ENCODE data around the gene ETV5.
"Not testable (repeated sequence)": the region's sequence is repeated elsewhere in the genome, so short reads cannot be mapped to it uniquely, and the experiment has no call there.

The ETV5 gene

GRCh38 chr3:186022931-186023330 lies 86.0 kb downstream of the ETV5 start:
- no peak for DNase-seq (ENCODE audit: low spot score)

DNA sequence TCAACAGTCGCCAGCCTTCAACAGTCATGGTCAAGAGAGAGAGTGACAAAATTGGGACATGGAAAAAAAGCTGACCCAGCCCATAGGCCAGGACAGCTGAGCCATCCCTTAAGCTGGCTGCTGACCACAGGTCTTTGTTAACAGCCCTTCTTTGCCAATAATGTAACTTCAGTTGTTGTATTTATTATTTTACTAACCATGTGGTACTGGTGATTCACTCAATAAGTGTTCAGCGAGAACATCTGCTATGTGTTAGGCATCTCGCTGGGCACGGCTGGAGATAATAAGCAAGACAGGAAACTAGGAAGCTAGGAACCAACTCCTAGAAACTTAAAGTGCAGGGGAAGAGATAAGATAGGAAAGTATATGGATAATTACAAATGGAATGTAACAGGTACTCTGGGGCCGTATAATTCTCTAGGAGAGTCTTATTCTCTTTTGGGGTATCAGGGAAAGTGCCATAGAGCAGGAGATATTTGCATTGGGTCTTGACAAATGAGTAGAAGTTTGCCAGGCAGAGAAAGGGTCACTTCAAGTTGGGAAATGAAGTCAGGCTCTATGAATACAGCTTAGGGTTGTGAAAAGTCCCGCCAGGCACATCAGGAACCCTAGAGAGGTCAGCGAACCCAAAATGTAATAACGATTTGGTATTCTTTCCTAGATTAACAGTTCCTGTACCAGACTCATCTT lies 87.1 kb downstream of the ETV5 start:
- no peak for DNase-seq (ENCODE audit: low spot score)

- DNase-seq (ENCODE audit: low spot score): not testable (repeated sequence)
Measured at GRCh38 chr3:186021250-186021649, 87.6 kb downstream of the ETV5 start.

DNA sequence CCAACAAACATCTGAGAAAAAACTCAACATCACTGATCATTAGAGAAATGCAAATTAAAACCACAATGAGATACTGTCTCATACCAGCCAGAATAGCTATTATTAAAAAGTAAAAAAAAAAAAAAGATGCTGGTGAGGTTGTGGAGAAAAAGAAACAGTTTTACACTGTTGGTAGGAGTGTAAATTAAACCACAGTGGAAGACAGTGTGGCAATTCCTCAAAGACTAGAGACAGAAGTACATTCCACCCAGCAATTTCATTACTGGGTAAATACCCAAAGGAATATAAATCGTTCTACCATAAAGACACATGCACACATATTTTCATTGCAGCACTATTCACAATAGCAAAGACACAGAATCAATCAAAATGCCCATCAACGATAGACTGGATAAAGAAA lies 89.6 kb downstream of the ETV5 start:
- DNase-seq (ENCODE audit: low spot score): not testable (repeated sequence)

- no peak for DNase-seq (ENCODE audit: low spot score)
Measured at GRCh38 chr3:186014866-186015265, 94.0 kb downstream of the ETV5 start.

GRCh38 chr3:186013312-186013711 lies 95.6 kb downstream of the ETV5 start:
- DNase-seq (ENCODE audit: low spot score): no peak

DNA sequence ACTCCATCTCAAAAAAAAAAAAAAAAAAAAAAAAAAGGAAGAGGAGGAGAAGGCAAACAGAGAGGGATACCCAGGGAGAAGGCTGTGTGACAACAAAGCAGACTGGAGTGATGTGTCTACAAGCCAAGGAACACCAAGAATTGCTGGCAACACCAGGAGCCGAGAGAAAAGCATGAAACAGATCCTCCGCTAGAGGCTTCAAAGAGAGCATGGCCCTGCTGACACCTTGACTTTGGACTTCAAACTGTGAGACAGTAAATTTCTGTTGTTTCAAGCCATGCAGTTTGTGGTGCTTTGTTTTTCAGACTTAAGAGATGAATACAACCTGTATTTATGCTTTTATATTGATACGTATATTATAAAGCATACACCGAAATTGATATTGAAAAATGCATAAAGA lies 96.8 kb downstream of the ETV5 start:
- DNase-seq (ENCODE audit: low spot score): no peak

- no peak for DNase-seq (ENCODE audit: low spot score)
Measured at GRCh38 chr3:186004671-186005070, 104.2 kb downstream of the ETV5 start.

DNA sequence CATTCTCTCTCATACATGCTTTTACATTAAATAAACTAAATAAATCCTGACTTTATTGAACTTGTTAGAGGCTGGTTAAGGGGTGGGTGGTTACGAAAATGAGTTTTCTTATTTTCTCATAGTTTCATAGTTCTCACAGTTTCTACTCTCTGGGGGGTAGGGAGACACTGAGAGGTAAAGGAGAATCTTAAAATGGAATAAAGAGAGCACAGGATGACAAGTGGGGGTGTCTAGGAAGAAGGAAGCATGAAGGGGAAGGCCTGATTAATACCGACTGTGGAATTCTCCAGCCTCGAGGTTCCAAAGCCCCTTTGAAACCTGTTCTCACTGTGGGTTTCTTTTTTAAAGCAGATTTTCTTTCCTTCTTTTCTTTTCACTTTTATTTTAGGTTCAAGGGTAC lies 104.7 kb downstream of the ETV5 start:
- DNase-seq (ENCODE audit: low spot score): no peak

DNA sequence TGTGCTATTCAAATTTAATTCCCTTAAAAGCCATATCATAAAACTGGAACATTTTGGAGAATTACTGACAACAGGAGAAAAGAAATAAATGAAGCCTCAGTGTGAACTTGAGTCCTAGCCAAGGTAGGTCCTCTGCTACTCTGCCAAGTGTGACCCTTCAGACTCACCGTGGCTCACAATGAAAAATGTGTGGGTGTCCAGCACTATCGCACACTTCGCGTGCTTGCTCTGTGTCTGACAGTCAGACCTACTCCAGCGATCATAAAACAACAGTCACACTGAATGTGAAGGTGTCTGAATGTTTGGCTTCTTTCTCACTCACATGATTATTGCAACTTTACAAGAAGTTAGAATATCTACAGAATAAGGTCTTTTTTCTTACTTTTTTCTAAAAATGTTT lies 105.3 kb downstream of the ETV5 start:
- DNase-seq (ENCODE audit: low spot score): no peak

DNA sequence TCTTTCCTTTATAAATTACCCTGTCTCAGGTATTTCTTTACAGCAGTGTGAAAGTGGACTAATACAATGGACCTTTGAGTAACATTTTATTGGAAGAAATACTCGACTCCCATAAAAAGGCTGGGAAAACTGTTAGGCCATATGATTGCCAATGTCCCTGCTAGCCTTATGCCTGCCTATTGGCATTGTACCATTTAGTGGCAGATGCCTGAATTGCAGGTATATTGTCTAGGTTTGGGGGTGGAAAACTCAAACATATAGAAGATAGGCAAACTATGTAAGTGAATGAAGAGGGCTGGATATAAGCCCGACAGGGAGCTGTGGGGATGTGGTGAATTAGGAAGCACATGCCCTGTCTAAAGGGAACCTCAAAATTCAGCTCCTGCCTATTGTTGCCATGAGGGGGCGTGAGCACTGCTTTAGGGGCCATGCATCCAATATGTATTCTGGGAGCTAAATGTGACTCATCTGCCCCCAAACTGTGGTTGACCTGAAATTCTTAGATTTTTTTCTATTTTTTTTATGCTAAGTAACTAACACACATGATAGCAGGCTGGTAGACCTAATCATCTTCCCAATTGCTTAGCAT lies 105.9 kb downstream of the ETV5 start:
- DNase-seq (ENCODE audit: low spot score): no peak

DNA sequence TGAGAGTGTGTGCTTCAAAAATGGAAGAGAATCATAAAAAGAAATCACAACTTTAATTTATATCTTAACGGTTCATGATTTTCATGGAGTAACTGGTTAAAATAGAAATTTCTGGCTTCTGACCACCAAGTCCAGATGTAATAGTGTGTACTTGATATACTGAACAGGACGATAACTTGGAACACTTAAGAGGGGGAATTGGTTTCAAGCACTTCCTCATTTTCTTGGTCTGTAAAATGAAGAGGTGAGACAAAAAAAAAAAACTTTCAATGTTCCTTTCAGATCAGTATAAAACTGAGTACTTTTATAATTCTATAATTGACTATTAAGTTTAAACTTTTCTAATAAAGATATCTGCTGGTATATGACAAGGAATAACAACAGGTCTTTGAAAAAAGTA lies 107.0 kb downstream of the ETV5 start:
- DNase-seq (ENCODE audit: low spot score): no peak

GRCh38 chr3:185999221-185999620 lies 109.7 kb downstream of the ETV5 start:
- no peak for DNase-seq (ENCODE audit: low spot score)

- DNase-seq (ENCODE audit: low spot score): no peak
Measured at GRCh38 chr3:185998136-185998535, 110.8 kb downstream of the ETV5 start.

DNA sequence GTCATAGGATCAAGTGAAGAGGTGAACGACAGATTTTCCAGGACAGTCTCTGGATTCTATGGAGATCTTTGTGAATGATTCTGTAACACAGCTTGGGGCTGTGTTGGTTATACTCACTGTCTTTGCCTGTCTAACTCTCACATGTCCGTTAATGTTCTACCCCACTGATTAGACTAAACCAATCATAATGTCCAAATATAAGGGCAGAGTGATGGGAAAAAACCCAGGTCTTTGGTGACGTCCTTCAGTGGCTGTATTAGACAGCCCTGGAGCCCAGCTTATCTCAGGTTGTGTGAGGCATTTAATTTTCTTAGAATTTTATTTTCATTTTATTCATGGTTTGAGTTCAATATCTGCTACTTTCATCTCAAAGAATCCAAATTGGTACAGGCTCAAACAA lies 111.8 kb downstream of the ETV5 start:
- no peak for DNase-seq (ENCODE audit: low spot score)

All from pons (tissue), 1 donor.